GM21825 (cell line): ENCODE data around the gene MORF4L2.

ENCODE experiments used
- ATAC-seq: cut with Tn5 transposase; IDR thresholded peaks from one replicate; pipeline ENCODE4 v1.9.1; 2021; ENCODE audit warnings: mild to moderate bottlenecking, moderate library complexity; ENCODE audit not compliant: unreplicated experiment

The MORF4L2 gene, protein sequence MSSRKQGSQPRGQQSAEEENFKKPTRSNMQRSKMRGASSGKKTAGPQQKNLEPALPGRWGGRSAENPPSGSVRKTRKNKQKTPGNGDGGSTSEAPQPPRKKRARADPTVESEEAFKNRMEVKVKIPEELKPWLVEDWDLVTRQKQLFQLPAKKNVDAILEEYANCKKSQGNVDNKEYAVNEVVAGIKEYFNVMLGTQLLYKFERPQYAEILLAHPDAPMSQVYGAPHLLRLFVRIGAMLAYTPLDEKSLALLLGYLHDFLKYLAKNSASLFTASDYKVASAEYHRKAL

DNA sequence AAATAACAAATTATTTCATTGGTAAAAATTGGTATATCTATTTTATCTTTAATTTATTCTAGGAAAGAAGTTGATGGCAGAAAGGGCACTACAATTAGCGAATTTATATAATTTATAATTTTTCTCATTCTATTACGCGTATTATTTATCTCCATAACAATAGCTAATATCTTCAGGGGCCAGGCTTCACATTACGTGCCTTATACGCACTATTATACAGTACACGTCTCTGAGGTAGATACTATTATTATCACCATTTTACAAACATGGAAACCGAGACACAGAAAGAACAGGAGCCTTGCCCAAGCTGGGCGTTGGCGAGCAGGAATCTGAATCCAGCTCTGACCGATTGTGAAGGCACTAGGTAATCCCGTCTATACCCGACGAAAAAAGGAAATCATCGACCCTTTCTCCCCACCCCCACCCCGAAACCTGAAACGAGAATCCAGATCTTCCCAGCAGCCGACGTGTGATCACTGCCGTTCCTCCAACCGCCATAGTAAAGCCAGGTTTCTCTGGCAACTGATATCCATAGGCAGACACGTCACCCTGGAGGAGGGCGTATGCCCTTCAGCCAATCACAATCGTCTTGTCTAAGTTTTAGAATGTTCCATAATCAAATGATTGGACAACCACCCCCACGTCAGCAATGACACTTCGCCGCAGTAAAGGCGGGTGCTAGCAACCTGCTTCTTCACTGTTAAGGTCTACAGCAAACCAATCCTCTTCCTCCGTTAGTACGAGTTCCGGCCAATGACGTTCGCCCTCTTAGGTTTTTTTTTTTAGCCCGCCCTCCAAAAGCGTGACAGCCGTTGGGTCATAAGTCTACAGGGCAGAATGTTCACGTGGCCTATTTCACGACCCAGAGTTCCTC, at the start of gene MORF4L2:
Gene MORF4L2 (minus strand): TSS at position 501 of the 874 bp plus-strand sequence. CDS start 9,672 bp downstream, outside the sequence.
- ATAC-seq: peak; percentile 91

DNA sequence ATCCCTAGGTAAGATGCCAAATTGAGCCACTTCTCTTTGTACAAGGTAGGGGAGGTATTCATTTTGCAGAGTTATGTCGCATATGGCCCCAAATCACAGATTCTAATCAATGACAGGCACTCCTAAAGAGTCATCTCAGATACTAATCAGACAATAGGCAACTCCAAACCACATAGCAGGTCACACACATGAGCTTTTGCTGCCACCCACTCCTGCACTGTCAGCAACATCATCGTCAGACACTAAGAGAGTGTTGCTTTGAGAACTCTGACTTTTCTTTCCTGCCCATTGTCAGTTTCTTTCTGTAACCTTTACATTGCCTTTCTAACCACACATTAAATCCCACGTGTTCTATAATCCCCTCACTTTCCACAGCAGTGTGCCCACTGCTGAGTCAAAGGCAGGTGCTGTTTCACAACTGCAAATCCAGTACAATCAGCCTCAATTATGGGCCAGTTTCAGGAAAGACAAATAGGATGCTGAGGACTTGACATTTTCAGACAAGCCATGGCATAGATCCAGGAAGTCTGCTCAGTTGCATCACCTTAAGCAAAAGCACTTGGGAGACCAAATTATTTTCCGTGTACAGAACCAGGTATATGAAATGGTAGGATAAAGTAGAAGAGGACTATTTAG, 47.7 kb upstream of the MORF4L2 start:
- ATAC-seq: no peak

DNA sequence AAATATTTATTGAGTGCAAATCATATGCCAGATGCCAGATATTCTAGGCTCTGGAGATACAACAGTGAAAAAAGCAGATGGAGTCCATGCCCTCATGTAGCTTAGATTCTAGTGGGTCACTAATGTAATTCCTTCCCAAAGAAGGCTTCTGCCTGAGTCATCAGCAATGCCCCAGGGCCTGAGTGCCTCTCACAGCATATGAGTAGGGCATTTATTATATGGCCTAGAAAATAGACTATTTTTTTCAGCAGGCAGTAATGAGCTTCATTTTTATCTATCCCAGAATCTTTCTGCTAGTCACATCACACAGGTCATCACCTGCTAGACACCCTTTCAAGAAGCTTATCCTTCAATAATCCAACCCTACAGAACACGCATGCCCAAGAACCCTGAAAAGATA, 46.5 kb upstream of the MORF4L2 start:
- no peak for ATAC-seq

DNA sequence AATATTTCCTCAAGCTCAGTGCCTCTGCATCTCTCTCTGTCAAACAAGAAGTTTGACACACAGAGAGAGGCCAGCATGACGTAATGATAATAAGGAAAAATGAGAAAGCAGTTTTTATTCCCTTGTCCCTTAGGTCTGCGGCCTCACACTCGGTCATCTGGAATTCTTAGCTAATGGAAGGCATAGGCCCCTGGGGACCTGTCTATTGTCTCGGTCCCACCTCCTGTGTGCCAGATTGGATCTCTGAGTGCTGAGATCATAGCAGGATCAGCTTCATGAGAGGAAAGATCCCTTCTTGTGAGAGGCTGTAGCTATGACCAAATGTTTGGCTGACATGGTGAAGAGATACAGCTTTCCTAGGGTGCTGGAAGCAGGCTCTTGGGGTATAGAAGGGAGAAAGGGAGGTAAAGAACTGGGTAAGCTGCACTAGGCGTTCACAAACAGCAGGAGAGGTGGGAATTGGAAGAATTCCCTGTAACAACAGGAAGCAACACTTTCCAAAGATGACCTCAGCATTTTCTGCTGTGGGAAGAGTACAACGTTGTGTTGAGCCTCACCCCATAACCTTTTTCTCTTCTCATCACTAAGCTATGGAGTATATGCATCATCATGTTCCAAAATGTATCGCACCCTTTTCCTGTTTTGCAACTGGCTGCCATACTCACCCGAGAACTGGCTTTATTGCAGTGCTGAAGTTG, 44.4 kb upstream of the MORF4L2 start:
- no peak for ATAC-seq

DNA sequence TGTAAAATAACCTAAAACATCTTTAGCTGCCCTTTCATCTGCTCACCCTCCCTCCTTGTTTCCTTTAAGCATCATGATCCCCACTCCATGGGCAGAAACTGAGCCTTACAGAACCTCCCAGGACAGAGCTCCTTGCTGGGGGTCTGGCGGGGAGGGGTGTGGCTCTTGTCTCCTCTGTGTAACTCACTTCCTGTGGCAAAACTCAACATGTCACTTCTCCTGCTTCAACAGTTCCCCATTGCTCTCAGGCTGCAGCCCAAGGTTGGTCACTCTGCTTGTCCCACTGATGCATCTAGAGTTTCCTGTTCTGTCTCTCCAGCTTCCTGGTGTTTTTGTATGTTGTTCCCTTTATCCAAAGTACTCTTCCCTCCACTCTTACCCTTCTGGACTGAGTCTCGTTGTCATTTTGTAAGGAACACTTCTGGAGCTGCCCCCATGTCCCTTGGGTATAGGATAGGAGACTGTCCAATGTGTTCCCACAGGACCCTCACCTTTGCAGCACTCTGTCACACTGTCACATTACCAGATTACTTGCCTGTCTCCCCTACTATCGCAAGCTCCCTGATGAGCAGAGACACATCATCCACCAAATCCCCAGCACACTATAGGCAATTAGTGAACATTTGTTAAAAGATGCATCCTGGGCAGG, 43.8 kb upstream of the MORF4L2 start:
- ATAC-seq: no peak

DNA sequence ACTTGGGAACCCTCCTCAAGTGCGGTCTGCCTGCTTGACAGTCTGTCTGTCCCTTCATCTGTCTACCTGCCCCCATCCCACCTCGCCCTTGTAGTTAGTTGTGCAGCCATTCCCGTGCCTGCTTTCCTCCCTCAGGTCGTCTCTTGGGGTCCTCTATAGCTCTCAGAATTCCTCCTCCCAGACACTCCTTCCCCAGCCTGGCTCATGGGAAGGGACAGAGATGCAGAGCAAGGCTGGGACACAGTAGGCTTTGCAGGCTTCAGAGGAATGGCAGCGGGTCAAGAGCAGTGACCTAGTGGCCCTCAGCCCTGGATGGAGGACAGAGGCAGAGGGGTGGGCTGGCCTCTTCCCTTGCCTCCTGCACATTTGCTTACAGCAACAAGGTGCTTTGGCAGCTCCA, 42.5 kb upstream of the MORF4L2 start:
- ATAC-seq: no peak

DNA sequence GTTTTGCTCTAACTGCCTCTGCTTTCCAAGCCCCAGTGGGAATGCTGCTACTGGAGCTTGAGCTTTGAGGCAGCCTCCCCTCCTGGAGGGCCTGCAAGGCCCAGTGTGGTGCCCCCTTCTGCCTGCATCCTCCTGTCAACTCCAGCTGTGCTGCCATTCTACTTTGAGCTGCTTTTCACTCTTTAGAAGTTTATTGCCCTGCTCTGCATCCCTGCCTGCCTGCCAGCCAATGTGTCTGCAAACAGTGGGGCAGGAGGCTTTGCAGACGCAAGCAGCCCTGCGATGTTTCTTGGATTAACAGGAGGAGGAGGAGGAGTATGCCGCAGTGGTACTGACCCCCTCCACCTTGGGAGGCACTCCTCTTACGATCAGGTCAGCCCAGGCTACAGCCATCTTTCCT, 40.6 kb upstream of the MORF4L2 start:
- no peak for ATAC-seq

DNA sequence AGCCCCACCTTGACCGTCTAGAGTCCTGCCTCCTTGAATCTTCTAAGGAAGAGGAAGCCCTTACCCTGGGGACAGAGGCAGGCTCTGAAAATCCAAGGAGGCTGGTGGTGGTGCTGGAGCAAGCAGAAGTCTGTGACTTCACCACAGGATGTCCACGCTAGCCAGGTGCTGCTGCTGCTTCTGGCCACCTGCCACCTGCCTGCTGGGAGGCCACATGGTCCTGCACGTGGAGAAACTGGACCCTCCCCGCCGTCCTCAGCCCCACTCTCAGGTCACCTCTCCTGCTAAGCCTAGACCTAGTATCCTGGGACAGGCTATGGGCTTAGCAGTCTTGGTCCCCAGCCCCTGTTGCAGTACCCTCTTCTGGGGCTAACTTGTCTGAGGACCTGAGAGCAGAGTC, 40.0 kb upstream of the MORF4L2 start:
- no peak for ATAC-seq

DNA sequence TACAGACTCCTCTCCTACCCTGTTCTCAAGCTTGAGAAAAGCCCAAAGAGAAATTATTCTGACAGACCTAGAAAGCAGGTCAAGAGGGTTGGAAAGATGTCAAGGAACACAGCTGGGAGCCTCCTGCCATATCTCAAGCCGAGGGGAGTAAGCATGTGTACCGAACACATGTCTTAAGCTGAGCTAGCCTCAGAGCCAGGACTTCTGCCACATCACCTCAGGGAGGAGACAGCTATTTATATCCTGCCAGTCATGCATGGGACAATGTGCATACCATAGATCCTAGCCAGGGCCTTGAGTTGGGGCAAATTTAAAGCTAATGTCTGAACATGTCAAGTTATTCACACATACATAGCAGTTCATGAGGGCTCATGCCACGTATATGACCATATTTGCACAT, 36.0 kb upstream of the MORF4L2 start:
- no peak for ATAC-seq

DNA sequence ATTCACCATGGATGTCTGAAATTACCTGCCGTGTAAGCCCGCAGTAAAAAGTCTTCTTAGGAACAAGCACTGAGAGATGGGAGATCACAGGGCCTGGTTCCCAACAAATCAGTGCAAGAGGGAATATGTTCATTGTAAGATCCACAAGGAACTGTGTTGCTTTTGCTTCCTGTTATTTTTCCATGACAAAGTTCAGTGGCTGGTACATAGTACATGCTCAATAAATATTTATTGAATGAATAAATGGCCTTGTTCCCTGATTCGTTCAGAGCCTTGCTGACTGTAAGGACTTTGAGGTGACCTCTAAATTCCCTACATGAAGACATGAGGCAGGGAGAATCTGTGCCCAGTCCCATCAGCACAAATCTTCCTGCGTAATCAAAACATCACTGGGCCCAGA, 31.6 kb upstream of the MORF4L2 start:
- ATAC-seq: no peak

DNA sequence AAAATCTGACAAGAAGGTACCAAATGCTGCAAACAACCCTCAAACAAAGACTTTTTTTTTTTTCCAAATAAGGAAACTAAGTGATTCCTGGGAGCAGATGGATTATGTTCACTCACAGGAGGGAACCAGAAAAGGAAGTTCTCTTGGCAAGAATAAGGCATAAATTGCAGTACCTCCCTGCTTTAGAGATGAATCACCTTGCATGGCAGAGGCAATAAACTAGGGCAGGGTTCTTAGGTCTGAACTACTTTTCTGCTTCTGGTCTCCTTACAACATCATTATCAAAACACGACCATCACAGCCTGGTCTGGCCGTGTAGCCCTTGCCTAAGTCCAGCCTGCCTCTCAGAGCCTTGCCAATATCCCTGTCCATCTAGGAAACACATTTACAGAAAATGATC, 30.5 kb upstream of the MORF4L2 start:
- ATAC-seq: no peak

DNA sequence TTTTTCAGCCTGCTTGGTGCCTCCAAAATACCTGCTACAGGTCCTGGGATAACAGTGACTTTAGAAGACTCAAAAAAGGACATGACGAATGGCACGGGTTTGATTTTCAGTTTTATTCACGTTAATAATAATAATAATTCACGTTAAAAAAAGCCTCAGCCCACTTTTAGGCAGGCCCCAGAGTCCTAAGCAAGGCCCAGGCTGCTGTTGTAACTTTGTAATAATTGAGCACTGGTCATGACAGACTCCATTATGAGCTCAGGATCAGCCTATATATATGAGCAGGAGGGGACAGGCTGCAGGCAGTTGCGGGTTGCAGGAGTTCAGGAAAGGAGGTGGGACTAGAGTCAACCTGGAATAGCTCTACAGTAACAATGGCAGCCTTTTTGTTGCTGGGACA, 24.1 kb upstream of the MORF4L2 start, which contains the start of gene TMEM31:
Gene TMEM31 (plus strand): TSS at position 301 of the 400 bp plus-strand sequence. CDS start 1,350 bp downstream, outside the sequence.
- ATAC-seq: no peak

DNA sequence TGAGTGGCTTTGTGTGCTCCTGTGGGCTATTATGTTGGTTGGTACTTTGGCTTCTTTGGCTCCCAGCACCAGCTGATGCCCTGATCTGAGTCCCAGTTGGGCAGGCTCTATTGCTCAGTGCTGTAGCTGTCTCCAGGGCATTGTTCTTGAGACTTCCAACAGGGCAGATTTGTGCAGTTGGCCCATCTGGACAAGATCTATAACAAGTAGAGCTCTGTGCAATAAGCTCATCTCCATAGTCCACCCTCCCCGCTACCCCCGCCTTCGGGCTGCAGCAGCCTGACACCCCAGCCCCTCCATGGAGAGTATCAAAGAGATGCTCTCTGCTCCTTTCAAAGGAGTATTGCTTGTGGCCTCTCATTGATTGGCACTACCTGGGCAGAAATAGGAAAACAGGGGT, 18.4 kb upstream of the MORF4L2 start:
- no peak for ATAC-seq

DNA sequence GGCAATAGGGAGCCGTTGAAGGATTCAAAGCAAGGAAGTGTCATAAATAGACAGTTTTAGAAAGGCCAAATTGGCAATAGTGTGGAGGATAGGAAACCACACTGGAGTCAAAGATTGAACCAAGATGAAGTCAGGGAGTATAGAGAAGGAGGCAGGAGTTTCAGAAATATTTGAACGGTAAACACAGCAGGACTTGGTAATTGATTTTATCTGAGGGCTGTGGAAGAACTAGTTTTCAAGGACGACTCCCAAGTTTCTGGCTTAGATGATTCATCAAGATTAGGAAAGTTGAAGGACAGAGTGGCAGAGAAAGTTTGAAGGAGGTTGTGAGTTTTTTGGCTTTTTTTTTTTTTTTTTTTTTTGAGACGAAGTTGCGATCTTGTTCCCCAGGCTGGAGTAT, 12.7 kb upstream of the MORF4L2 start:
- ATAC-seq: no peak

DNA sequence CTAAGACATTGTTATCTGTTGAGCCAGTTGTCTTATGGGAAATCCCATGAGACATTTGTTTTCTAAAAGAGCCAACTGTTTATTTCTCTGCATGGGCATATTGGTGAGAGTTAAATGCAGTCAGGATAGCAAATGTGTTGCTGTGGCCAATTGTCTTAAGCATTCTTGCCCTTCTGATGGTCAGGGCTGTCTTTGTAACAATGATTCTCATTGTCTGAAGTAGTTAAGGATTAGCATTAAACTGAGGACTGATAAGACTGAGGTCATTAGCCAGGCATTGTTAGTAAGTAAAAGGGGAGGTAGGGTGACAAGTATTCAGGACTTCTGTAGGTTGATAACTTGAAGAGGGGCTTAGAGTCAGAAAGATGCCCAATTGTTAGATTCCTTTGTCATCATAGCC, 11.2 kb upstream of the MORF4L2 start:
- ATAC-seq: no peak

DNA sequence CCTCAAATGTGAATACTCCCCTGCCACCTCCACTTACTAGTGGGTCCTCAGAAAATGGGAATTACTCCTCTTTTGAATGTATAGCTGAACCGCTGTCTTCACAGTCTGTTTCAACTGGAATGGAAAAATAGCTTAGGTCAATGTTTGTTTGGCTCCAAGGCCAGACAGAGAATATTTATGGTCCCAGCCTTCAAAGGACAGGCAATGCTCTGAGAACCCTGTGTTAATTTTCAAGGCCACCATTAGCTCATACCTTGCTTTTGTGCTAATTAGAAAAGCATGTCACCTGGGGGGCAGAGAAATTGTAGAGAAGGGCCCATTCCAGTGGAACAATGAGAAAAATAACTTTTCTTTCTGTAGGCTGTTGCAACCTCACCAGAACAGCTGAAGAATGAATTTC, 4.6 kb upstream of the MORF4L2 start:
- no peak for ATAC-seq

DNA sequence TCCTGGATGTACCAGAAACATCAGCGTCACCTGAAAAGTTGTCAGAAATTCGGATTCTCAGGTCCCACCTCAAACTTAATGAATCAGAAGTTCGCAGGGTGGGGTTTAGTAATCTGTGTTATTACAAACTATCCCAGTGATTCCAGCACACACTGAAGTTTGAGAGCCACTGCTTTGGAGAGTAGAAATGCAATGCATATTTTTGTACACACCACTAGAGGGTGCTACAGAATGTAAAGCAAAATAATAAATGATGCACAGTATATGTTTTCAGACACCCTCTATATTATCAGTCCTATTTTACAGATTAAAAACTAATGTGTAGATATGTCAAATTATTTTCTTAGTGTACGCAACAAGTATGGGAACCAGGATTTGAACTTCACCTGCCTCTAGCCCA, 2.4 kb upstream of the MORF4L2 start:
- no peak for ATAC-seq

DNA sequence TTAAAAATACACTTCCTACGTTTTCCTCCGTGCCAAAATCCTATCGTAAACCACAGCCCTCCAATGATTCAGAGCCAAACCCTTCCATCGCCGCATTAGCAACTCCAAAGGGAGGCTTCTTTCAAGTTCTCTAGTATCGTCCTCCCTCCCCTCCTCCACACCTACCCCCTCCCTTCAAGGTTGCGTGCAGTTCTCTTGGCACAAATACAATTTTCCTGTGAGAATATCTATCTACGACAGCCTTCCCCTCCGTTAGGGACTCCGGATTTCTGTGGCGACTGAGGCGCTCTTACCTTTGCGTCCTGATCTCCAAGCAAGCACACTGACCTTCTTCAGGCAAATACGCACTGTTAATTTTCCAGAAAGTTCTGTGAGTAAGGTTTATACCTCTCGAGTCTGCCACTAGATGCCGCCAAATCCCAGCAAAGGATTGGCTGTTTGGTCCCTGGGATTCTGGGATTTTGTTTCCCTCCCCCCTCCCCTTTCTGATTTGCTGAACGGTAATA, 1.2 kb upstream of the MORF4L2 start:
- peak; percentile 26 for ATAC-seq

DNA sequence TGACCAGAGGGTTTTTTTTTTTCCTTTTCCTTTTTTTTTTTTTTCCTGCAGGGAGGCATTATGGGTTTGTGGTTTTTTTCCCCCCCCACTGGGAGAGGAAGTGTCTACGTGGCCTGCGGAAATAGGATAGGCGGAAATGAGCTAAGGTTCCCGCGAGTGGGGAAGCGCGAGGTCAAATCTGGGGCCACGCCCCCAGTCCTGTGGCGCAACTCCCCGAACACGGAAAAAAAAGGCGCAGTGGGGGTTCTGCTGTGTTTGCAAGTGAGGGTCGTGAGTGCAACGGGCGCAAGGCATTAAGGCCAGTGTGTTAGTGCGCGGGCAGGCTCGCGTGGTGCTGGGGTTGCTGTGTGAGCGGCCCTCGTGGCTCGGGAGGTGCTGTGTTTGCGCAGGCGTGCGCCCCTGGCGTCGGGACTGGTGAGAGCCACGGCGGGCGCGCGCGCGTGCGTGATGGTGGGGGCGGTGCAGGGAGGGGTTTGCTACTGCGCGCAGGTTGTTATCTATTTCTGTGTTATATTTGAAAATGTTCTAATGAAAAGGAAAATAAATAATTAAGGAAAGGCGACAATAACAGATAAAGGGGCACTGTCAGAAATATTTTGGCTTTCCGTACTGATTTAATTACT, 685 bp upstream of the MORF4L2 start:
- ATAC-seq: peak; percentile 53

DNA sequence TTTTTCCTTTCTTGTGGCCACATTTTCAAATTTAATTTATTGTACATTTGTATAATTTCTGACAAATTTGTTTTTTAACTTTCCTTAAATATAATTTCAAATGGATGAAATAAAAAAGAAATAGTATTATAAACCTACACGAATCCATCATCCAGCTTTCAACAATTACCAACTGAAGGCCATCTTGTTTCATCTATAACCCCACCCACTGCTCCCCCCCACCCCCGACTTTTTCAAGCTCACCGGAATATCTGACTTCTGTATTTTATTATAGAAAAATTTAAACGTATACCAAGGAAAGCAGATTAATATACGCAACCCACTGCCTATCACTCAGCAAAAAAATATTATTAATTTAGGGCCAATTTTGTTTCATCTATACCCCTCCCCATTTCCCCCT, 1.1 kb downstream of the MORF4L2 start:
- ATAC-seq: no peak
